22Rv1 (cell line): ENCODE measurements around the gene YIF1B.

Experiments used
- CTCF ChIP-seq: fragments of 450-650 bp; IDR thresholded peaks from 2 replicates; pipeline ENCODE4 v1.5.1; 2017; ENCODE audit warnings: mild to moderate bottlenecking
- ZFX ChIP-seq: fragments of 450-650 bp; IDR thresholded peaks from 2 replicates; pipeline ENCODE4 v1.6.1; 2017; ENCODE audit warnings: antibody characterized with exemption, borderline replicate concordance

GRCh38 chr19:38264486-38265212 is 51.1 kb downstream of the YIF1B start, which contains the start of gene SPINT2:
- TF ChIP-seq CTCF (no peak), ZFX (no peak)
